HG02610 (cell line): Measurements from ENCODE around the gene CMSS1.
A peak's percentile ranks its signal among the peaks of the same experiment; 100 is the strongest.

Experiments
- ATAC-seq: cut with Tn5 transposase; IDR thresholded peaks from one replicate; pipeline ENCODE4 v1.9.1; 2021; ENCODE audit warnings: mild to moderate bottlenecking, moderate library complexity; ENCODE audit not compliant: unreplicated experiment

CMSS1 gene

GRCh38 chr3:100124201-100124761, 306.6 kb downstream of the CMSS1 start:
- no peak for ATAC-seq

- no peak for ATAC-seq
Observed at GRCh38 chr3:100125161-100125938, 307.7 kb downstream of the CMSS1 start.

- no peak for ATAC-seq
Observed at GRCh38 chr3:100127792-100128191, 310.1 kb downstream of the CMSS1 start.

DNA sequence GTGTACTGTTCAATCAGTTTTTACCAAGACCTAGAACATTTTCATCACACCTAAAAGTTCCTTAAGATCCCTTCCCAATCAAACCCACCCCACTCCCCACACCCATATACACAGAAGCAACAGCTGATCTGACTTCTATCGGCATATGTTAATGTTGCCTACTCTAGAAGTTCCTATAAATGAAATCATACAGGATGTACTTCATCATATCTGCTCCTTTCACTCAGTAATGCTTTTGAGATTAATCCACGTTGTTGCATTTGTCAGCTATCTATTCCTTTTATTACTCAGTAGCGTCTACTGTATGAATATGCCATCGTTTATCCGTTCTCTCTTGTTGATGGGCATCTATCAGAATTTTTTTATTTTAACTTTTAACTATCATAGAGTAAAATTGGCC, 310.9 kb downstream of the CMSS1 start:
- no peak for ATAC-seq

DNA sequence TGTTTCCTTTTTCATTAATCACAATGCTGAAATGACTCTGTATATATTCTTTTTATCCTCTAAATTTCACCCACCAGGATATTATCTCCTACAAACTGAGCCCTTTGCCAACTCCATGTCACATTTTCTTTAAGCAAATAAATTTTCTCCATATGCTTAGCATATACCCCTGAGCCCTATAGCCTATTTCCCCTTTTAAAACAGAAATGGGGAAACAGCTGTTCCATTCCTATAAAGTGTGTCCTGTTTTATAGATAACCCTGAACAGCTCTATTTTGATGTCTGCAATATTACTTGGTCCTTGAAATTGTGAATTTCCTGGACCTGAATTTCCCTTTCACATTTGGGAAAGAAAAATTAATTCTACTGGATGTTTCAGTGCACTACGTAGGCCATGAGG, 312.3 kb downstream of the CMSS1 start:
- ATAC-seq, result no peak

DNA sequence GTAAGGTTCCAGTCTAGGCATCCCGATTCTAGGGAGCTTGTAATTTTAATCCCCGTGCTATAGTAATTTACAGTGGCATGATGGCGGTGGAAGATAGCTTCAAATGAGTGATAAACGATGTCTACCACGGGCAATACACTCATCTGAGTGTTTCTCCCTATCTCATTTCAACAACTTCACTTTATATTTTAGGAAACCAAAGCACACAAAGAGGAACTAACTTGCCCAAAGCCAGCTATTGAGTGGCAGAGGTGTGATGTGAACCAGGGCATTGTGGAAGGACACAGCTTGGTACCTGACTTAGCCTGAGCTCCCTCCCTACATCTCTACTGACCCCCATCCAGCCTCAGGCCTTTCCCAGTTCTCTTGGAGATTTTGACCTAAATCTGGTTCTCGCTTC, 313.6 kb downstream of the CMSS1 start:
- no peak for ATAC-seq

GRCh38 chr3:100136921-100137320, 319.3 kb downstream of the CMSS1 start:
- ATAC-seq, result no peak

GRCh38 chr3:100140976-100141375, 323.3 kb downstream of the CMSS1 start:
- ATAC-seq, result no peak

GRCh38 chr3:100141586-100141985, 323.9 kb downstream of the CMSS1 start:
- ATAC-seq, result no peak

DNA sequence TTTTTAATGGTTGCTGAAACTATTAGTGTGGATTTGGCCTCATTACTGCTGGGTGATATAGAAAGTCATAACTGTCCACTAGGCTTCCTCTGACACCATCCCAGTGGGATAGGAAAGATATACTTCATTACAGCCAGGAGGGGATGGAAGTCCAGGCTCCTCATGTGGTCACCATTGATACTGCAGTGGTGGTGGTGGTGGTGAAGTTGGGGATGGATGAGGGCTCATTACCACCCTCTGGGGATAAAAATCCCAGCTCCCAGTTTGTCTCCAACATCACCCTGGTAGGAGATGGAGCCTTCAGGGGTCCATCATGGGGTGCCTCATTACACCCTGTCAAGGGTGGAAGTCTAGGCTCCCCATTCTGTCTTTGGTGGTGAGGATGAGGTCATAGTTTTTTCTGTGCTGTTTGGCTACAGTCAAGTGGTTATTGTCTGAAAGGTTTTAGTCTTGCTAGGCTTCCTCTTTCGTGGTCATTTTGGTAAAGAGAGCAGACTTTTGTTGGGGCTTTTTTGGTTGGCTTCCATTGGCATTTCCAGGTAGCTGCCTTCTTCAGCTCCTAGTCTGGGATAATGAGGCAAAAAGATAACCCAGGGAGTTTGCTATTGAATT, 326.7 kb downstream of the CMSS1 start:
- ATAC-seq, result peak; percentile 93

DNA sequence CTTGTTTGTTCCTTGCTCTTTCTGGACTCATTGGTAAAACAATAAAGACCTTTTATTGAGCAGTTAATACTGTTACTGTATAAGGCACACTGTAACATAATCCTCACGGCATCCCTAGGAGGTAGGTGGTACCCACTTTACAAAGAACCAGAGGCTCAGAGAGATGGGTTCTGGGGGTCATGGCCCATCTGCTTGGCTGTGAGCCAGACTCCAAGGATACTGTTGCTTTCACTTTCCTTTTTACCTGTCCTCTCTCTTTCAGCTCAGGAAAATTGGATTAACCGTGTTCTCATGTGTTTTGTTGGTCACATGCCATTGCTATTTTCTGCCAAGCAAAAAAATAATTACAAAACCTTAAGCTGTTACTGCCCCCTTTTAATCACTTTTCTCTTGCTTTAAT, 331.5 kb downstream of the CMSS1 start:
- ATAC-seq, result no peak

GRCh38 chr3:100149713-100150415, 332.2 kb downstream of the CMSS1 start:
- no peak for ATAC-seq

DNA sequence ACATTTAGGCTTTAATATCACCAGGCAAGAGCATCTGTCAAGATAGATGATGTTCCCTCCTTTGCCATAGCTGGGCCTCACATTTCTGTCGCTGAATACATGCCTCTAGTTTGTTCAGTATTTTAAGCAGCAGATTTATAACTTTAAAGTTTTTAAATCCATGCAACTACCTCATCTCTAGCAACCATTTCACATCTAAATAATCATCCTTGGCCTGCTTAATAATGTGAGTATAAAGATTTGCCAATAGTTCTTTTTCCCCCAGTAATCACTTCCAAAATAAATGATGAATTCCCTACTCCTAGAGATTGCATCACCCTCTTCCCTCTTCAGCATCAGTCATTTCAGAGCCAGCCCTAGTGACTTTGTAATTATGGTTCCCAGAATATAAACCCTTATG, 332.8 kb downstream of the CMSS1 start:
- ATAC-seq, result no peak

- ATAC-seq, result no peak
Observed at GRCh38 chr3:100151024-100151707, 333.5 kb downstream of the CMSS1 start.

DNA sequence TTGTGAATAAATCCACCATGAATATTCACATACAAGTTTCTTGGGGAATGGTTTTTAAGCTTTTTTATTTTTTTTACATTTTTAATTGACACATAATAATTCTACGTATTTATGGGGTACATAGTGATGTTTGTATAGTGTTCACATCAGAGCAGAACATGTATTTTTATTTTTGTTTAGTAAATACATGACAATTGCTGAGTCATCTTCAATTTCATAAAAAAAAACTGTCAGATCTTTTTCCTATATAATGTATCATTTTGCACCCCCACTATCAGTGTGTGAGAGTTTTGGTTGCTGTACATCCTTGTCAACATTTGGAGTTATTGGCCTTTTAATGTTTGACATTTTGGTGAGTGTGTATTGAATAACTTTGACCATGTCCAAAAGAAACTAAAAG, 336.5 kb downstream of the CMSS1 start:
- no peak for ATAC-seq

GRCh38 chr3:100155128-100155527, 337.5 kb downstream of the CMSS1 start:
- ATAC-seq, result no peak

GRCh38 chr3:100155590-100155989, 337.9 kb downstream of the CMSS1 start:
- ATAC-seq, result no peak

DNA sequence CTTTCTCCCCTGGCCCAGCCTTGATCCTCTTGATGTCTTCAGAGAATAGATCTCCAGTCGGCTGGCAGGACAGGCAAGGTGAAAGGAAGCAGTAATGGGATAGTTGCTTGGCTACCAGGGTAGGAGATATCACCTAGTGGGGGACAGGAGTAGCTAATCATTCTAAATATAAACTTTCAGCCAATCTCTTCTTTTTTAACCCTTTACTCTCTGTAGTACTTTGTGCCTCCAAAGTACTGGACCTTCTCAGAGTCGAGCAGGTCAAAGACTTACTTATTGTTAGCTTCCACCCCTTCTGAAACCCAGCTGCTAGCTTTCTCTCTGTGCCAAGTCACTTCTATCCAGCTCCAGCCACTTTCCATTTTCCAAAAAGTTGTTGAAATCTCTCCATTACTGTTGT, 340.0 kb downstream of the CMSS1 start:
- ATAC-seq, result no peak

GRCh38 chr3:100158918-100159330, 341.3 kb downstream of the CMSS1 start:
- ATAC-seq, result no peak

GRCh38 chr3:100159331-100160153, 341.9 kb downstream of the CMSS1 start:
- no peak for ATAC-seq
